KOPT-K1 (cell line): Measurements from ENCODE around the gene FOXE1.

ENCODE experiments used
- H3K27ac ChIP-seq: fragments of 200-600 bp; sonication (generic); 2 replicates; pipeline ENCODE4 v1.5.1; 2016; ENCODE audit warnings: antibody characterized with exemption, mild to moderate bottlenecking, low read depth, low read length; ENCODE audit not compliant: poor library complexity, severe bottlenecking
- H3K36me3 ChIP-seq: fragments of 200-600 bp; sonication (generic); 2 replicates; pipeline ENCODE4 v1.5.1; 2017; ENCODE audit warnings: antibody characterized with exemption, mild to moderate bottlenecking, low read length, moderate library complexity; ENCODE audit not compliant: insufficient read depth
- H3K9me3 ChIP-seq: fragments of 200-600 bp; sonication (generic); 2 replicates; pipeline ENCODE4 v1.5.1; 2017; ENCODE audit warnings: antibody characterized with exemption, low read length, mild to moderate bottlenecking; ENCODE audit not compliant: insufficient read depth, poor library complexity, severe bottlenecking

Gene FOXE1

DNA sequence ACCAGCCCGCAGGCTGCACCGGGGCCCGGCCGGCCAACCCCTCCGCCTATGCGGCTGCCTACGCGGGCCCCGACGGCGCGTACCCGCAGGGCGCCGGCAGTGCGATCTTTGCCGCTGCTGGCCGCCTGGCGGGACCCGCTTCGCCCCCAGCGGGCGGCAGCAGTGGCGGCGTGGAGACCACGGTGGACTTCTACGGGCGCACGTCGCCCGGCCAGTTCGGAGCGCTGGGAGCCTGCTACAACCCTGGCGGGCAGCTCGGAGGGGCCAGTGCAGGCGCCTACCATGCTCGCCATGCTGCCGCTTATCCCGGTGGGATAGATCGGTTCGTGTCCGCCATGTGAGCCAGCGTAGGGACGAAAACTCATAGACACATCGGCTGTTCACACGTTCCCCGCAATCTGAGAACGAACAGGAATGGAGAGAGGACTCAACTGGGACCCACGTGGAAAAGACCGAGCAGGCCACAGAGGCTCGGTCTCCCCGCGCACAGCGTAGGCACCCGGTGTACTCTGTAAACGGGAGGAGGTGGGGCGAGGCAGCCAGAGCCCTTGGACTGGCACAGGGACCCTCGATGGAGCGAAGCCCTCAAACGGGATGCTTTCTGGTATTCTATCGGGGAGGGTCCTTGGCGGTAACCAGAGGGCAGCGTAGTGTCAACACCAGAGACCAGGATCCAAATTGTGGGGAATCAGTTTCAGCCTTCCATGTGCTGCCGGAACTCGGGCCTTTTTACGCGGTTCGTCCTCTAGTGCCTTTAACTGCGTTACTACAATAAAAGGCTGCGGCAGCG, 1.9 kb downstream of the FOXE1 start:
- no peaks in the 10 kb centered on the region for H3K36me3 ChIP-seq
- no peak overlapping the region for H3K27ac ChIP-seq
- H3K9me3 ChIP-seq: peaks cover 26% of the 10 kb centered on the region

DNA sequence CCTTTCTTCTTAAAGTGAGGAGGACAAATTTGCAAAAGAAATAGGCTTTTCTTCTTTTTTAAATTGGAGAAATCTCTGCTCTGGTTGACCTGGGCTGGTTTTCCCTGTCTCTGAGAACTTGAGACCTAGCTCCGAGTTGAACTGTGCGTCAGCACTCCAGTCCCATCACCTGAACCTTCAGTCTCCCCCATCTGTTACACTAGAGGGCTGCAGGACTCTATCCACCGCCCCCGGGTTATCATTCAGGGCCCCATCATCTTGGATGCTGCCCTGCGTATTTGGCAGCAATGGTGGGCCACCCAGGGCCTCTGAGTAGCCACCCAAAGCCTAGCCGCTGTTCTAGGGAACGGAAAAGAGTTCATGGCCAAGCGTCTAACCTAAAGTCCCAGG, 2.5 kb downstream of the FOXE1 start:
- H3K36me3 ChIP-seq: no peaks in the 10 kb centered on the region
- no peak overlapping the region for H3K27ac ChIP-seq
- H3K9me3 ChIP-seq: peaks cover 26% of the 10 kb centered on the region

DNA sequence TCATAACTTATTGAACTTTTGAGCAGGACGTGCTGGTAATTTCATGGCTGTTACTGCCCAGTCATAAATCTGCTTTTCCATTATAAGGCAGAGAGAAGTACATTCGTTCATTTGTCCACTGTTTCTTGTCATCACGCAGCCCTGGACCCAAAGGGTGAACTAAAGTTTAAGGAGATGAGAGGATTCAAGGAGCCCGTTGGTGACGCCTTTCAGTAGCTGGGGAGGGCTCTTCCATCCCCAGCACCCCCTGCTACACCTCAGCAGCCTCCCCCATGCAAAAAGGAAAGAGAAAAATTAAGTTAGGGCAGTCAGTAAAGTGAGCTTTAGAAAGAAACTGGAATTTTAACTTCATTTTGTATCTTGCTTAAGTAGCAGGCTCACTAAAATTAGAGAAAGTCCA, 2.9 kb downstream of the FOXE1 start:
- peaks cover 26% of the 10 kb centered on the region for H3K9me3 ChIP-seq

DNA sequence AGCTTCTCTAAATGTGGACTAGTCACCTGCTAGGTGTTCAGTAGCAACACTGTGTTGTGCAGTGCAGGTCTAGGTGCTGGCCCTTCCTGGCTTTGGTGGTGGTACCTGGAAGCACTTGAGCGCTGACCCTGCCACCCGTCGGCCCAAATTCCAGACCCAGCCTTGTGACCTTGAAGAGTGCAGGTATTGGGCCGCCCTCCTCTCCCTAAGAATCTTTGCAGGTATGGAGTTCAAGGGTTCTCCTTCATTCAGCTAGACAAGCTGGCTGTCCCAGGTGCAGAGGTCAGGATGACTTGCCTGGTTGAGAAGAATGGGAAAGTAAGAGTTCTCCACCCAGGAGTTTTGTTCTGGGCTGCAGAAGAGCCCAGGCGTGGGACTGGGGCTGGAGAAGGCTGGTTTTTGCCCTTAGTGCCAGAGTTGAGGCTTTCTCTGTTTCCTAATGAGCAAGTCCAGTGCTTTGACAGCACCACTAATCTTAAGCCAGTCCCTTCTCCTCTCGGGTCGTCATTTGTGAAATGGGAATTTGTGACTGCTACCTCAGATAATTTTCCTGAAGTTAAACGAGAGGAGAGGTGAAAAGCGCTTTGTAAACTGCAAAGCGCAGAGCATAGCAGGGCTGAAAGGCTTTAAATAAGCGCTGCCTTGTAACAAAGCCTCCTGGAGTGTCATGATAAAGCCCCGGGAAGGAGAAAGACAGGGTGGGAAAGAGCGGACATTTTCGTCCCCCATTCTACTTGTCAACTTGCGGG, 4.0 kb downstream of the FOXE1 start:
- H3K9me3 ChIP-seq: peaks cover 26% of the 10 kb centered on the region
- H3K36me3 ChIP-seq: no peaks in the 10 kb centered on the region
- no peak overlapping the region for H3K27ac ChIP-seq

More for the DNA sequence above, 2.9 kb downstream of the FOXE1 start:
- no peak overlapping the region for H3K27ac ChIP-seq
- H3K36me3 ChIP-seq: no peaks in the 10 kb centered on the region

DNA sequence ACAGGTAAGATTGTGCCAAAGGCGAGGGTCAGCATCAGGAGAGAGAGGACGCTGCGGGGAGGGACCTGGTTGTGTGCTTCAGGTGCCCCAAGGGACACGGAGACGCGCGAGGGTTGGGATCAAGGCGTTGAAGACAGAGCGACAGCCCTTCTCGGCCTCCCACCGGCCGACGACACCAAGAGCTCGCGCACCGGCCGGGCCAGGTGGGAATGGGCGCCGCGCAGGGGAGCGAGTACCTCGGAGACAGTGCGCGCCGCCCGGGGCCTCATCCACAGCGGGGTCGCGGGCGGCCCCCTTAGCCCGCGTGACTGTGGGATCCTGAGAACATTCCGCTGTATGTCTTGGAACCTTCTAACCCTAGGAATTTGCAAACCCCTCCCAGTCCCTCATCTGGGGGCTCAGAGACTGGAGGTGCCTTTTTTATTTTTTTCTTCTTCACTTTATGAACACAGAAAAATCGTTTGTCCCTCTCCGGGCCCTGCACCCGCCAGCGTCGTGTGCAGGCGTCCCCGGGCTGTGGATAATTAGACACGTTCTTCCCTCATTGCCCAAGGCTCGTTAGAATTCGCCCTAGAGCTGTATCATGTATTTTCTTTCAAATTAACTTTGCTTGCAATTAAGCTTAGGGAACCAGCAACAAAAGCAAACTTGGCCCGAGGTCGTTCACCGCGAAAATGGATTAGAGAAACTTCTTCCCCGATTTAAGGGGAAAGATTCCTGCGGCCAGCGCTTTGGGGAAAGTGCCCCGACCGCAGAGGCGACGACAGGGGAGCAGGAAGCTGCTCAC, 4.8 kb downstream of the FOXE1 start:
- Histone ChIP-seq H3K36me3 (no peaks in the 10 kb centered on the region), H3K27ac (no peak overlapping the region), H3K9me3 (peaks cover 19% of the 10 kb centered on the region)

DNA sequence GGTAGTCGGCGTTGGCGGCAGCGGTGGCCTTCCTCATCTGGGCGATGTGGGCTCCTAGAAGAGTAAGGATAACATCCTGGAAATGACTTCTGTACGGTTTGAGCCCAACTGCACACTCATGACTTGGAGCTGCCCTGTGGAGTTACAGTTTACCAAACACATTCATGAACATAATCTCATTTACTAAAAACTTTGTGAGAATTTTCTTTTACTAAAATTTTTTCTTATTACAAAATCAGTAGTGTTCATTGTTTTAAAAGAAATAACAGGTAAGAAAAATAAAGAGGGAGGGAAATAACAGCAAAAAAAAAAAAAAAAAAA, 5.3 kb downstream of the FOXE1 start:
- Histone ChIP-seq H3K9me3 (peaks cover 16% of the 10 kb centered on the region), H3K36me3 (no peaks in the 10 kb centered on the region), H3K27ac (no peak overlapping the region)

DNA sequence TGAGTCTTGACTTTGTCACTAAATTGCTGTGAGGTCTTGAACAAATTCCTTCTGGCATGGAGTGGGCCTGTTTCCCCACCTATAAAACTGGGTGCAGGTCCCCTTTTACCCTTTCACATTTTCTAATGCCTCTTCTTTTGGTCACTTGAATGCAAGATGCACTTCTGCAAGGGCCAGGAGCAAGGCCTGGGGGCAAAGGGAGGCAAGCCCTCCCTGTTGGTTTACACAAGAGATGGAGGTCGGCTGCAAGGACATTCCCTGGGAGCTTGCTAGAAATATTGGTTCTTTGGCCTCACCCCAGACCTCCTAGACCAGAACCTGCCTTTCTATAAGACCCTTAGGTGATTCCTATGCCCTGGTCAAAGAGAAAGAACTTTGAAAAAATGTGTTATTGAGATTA, 5.8 kb downstream of the FOXE1 start:
- H3K27ac ChIP-seq: no peak overlapping the region
- H3K36me3 ChIP-seq: no peaks in the 10 kb centered on the region
- peaks cover 13% of the 10 kb centered on the region for H3K9me3 ChIP-seq

DNA sequence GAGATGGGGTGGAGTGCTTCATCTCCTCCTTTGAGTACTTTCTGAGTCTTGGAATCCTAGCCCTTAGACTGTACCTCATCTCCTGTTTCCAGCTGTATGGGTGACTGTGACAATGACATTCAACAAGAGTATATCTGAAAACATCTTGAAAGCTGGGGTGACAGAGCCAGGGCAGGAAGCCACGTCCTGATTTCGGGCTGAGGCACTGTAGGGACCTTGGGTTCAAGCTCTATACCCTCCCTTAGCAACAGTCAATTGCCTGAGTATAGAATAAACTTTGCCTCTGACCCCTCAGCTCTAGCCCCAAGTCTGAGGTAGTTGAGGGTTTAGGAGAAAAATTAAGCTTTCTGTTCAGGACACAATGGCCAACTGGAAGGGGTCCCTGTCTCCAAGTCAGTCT, 6.3 kb downstream of the FOXE1 start:
- Histone ChIP-seq H3K9me3 (peaks cover 13% of the 10 kb centered on the region), H3K27ac (no peak overlapping the region), H3K36me3 (no peaks in the 10 kb centered on the region)

DNA sequence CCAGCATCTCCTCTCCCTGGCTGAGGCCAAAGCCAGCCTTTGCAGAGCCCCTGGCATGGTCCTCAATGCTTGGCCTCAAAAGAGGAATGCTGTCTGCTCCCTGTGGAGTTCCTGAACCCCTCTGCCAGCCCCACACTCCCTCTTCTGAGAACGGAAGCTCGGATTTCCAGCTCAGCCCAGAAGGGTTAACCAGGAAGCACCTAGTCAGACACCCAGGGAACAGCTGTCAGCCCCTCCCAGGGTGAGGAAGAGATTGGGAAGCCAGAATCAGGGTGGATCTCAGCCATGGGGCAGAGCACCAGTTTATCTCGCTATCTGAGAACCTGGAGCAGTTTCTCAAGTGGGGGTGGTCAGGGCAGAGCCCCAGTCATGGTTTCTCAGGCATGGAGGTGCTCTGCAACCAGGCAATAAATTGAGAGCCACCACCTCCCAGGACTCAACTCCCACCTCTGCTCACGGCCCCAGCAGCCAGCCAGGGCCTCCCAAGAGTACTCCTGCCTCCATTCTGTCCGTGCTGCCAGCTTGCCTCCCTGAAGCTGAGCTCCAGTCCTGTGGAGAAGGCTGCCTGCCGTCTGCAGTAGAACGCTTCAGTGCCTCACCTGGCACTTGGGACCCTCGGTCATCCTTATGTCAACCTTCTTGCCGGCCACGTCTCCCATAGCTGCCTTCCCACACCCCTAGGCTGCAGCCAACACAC, 7.6 kb downstream of the FOXE1 start:
- H3K9me3 ChIP-seq: peaks cover 5% of the 10 kb centered on the region
- no peak overlapping the region for H3K27ac ChIP-seq
- H3K36me3 ChIP-seq: no peaks in the 10 kb centered on the region

DNA sequence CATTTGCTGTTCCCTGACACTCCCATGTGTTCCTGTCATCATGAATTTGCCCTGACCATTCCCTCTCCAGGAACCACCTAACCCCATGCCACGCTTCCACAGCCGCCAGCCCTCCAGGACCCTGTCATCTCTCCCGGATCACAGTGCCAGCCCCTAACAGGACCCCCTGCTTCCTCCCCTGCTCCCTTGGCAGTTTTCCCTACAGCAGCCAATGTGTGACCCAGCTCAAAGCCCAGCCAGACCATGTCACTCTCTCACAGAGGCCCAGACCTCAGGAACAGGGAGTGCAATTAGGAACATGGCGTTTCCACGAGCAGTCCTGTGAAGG, 8.1 kb downstream of the FOXE1 start:
- Histone ChIP-seq H3K27ac (no peak overlapping the region), H3K36me3 (no peaks in the 10 kb centered on the region), H3K9me3 (peaks cover 10% of the 10 kb centered on the region)

DNA sequence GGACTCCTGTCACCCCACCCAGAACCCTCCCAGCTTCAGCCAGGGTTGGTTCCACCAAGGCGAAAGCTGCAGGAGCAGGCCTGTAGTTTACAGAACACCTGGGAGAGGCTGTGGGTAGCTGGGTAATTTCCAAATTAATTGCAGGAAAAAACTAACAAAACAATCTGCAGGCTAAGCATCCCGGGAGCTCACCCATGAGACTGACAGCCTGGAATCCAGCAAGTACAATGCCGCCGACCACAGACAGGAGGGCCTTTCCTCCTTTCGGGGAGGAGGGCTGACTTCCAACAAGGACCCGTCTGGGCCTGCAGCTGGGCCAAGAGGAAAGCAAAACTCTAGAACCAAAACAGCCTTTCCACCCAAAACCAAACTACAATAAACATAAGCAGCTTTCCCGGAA, 10.3 kb downstream of the FOXE1 start:
- no peak overlapping the region for H3K27ac ChIP-seq
- no peaks in the 10 kb centered on the region for H3K36me3 ChIP-seq
- peaks cover 19% of the 10 kb centered on the region for H3K9me3 ChIP-seq

DNA sequence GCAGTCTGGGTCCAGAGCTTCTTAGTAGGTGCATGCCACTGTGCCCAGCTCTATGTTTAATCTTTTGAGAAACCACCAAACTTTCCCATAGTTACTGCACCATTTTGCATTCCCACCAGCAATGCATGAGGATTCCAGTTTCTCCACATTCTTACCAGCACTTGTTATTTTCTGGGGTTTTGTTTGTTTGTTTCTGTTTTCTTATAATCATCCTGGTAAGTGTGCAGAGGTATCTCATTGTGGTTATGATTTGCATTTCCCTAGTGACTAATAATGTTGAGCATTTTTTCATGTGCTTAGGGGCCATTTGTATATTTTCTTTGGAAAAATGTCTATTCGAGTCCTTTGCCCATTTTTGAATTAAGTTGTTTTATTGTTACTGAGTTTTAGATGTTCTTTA, 11.4 kb downstream of the FOXE1 start:
- Histone ChIP-seq H3K36me3 (no peaks in the 10 kb centered on the region), H3K27ac (no peak overlapping the region), H3K9me3 (peaks cover 23% of the 10 kb centered on the region)

DNA sequence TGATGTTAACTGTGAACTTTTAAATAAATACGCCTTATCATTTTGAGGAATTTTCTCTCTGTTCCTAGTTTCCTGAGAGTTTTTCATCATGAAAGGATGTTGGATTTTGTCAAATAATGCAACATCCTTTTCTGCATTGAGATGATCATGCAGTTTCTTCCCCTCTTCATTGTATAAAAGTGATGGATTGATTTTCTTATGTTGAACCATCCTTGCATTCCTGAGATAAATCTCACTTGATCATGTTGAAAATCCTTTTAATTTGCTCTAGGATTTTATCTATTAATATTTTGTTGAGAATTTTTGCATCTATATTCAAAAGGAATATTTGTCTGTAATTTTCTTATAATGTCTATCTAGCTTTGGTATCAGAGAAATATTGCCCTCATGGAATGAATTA, 13.3 kb downstream of the FOXE1 start:
- Histone ChIP-seq H3K27ac (no peak overlapping the region), H3K36me3 (no peaks in the 10 kb centered on the region), H3K9me3 (peaks cover 23% of the 10 kb centered on the region)

DNA sequence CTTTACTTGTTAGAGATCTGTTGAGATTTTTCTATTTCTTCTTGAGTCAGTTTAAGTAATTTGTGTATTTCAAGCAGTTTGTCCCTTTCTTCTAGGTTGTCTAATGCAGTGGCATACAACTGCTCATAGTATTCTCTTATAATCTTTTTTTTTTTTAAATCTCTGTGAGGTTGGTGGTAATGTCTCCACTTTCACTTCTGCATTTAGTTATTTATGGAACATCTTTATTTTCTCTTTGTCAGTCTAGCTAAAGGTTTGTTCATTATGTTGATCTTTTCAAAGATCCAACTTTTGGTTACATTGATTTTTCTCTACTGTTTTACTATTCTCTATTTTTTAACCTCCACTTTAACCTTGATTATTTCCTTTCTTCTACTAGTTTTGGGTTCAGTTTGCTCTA, 13.8 kb downstream of the FOXE1 start:
- H3K36me3 ChIP-seq: no peaks in the 10 kb centered on the region
- H3K9me3 ChIP-seq: peaks cover 23% of the 10 kb centered on the region
- H3K27ac ChIP-seq: no peak overlapping the region

DNA sequence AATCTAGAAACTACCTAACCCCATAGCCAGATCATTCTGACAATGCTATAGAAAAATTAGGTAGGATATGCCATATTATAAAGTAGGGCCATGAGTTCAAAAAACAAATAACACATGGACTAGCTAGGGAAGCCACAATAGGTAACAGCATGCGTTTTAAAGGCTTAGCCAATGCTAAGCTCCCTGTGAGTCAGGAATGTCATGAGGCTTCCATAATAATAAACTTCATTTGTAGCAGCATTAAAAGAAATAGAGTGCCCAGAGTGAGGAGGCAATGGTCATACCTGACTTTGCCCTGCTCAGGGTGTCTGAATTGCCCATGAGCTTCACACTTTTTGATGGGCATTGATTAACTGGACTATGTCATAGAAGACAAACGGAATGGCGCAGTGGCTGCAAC, 15.8 kb downstream of the FOXE1 start:
- Histone ChIP-seq H3K27ac (no peak overlapping the region), H3K36me3 (no peaks in the 10 kb centered on the region), H3K9me3 (peaks cover 23% of the 10 kb centered on the region)
